Erythroblast (primary cell): ENCODE data around the gene TMEM184C.

Experiments used
- GATA1 ChIP-seq: IDR thresholded peaks from 2 replicates; pipeline ENCODE4 v1.6.1; 2011; ENCODE audit warnings: low read depth, mild to moderate bottlenecking, control low read depth, low read length, moderate library complexity
- POLR2A ChIP-seq: IDR thresholded peaks from 2 replicates; pipeline ENCODE4 v1.6.1; 2011; ENCODE audit warnings: mild to moderate bottlenecking, low read length

DNA sequence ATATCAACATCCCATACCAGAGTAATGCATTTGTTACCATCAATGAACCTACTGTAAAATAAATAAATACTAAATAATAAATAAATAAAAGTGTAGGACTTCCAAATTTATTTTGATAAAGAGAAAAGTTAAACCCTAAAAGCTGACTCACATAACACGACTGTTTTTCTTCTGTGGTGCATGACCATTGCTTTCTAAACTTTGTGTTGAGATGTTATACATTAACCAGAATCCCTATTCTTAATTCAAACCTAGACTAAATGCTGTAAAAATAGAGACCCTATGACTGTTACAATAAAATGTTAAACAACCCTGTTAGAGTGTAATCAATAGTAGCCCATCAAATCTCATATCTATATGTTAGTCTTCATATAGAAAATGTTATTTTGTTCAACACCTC lies 87.6 kb downstream of the TMEM184C start:
- TF ChIP-seq POLR2A (no peak), GATA1 (no peak)
